Liver (tissue), 9 donors: ENCODE results near the gene SUN3. TPM values are rescaled to one million over a fixed set of nuclear protein-coding genes. Genes with fewer than 3 reads are reported as not detected.

Experiments used
- DNase-seq: peaks from one replicate; pipeline ENCODE4 v3.0.0-alpha.2; 2017; ENCODE audit warnings: low spot score
- H3K27ac ChIP-seq, 2 donors: one replicate each; pipeline ENCODE4 v1.7.0; 2013; ENCODE audit warnings: inconsistent platforms in 2 of 2, low read length in 2 of 2, control low read depth in 1 of 2, low read depth in 1 of 2, mild to moderate bottlenecking in 1 of 2
- H3K27me3 ChIP-seq, 4 donors: one replicate each; pipeline versions ENCODE4 v1.6.1 to v1.7.0; 2013; ENCODE audit warnings: low read length in 3 of 4, inconsistent platforms in 1 of 4, mild to moderate bottlenecking in 1 of 4, moderate library complexity in 1 of 4; ENCODE audit not compliant: control insufficient read depth in 4 of 4, insufficient read depth in 4 of 4
- H3K36me3 ChIP-seq, 4 donors: one replicate each; pipeline versions ENCODE4 v1.6.1 to v1.7.0; 2013; ENCODE audit warnings: low read length in 3 of 4, mild to moderate bottlenecking in 3 of 4, low read depth in 1 of 4, moderate library complexity in 1 of 4; ENCODE audit not compliant: control insufficient read depth in 4 of 4, insufficient read depth in 3 of 4
- H3K4me1 ChIP-seq, 4 donors: one replicate each; pipeline versions ENCODE4 v1.6.1 to v1.7.0; 2013; ENCODE audit warnings: low read length in 3 of 4, mild to moderate bottlenecking in 3 of 4, moderate library complexity in 1 of 4; ENCODE audit not compliant: control insufficient read depth in 4 of 4, insufficient read depth in 4 of 4
- H3K4me3 ChIP-seq, 3 donors: one replicate each; pipeline versions ENCODE4 v1.6.1 to v1.7.0; 2013; ENCODE audit warnings: low read length in 3 of 3, control low read depth in 1 of 3, low read depth in 1 of 3, mild to moderate bottlenecking in 1 of 3
- H3K9ac ChIP-seq, 2 donors: one replicate each; pipeline ENCODE4 v1.7.0; 2013; ENCODE audit warnings: low read length in 2 of 2, mild to moderate bottlenecking in 2 of 2, moderate library complexity in 2 of 2, control low read depth in 1 of 2, low read depth in 1 of 2
- H3K9me3 ChIP-seq, 4 donors: one replicate each; pipeline versions ENCODE4 v1.6.1 to v1.7.0; 2013; ENCODE audit warnings: low read length in 3 of 4; ENCODE audit not compliant: control insufficient read depth in 4 of 4
- ATF3 ChIP-seq: IDR thresholded peaks from 2 replicates; pipeline ENCODE4 v1.6.1; 2016; ENCODE audit warnings: antibody characterized with exemption
- CTCF ChIP-seq: fragments of 150-350 bp; IDR thresholded peaks from 2 replicates; pipeline ENCODE4 v1.5.1; 2017; ENCODE audit warnings: improper control_type of control experiment, low read depth, low read length; ENCODE audit not compliant: missing input control
- EGR1 ChIP-seq, 2 donors: IDR thresholded peaks; 2 replicates each; pipeline ENCODE4 v1.6.1; 2016 to 2018; ENCODE audit warnings: antibody characterized with exemption in 2 of 2, low read depth in 2 of 2
- FOXA1 ChIP-seq: IDR thresholded peaks from 2 replicates; pipeline ENCODE4 v1.6.1; 2016; ENCODE audit warnings: antibody characterized with exemption
- FOXA2 ChIP-seq: IDR thresholded peaks from 2 replicates; pipeline ENCODE4 v1.6.1; 2016; ENCODE audit warnings: antibody characterized with exemption
- GABPA ChIP-seq, 2 donors: IDR thresholded peaks in 1 of 2; conservative IDR thresholded peaks in 1 of 2; 2 replicates each; pipeline ENCODE4 v1.6.1; 2016; ENCODE audit warnings: antibody characterized with exemption in 2 of 2, mild to moderate bottlenecking in 1 of 2, moderate library complexity in 1 of 2
- HNF4A ChIP-seq, 2 donors: conservative IDR thresholded peaks; 2 replicates each; pipeline ENCODE4 v1.6.1; 2016; ENCODE audit warnings: antibody characterized with exemption in 2 of 2, mild to moderate bottlenecking in 2 of 2
- HNF4G ChIP-seq: IDR thresholded peaks from 2 replicates; pipeline ENCODE4 v1.6.1; 2016; ENCODE audit warnings: antibody characterized with exemption
- JUND ChIP-seq, 2 donors: IDR thresholded peaks; 2 replicates each; pipeline ENCODE4 v1.6.1; 2016; ENCODE audit warnings: antibody characterized with exemption in 2 of 2
- MAX ChIP-seq: IDR thresholded peaks from 2 replicates; pipeline ENCODE4 v1.6.1; 2016; ENCODE audit warnings: antibody characterized with exemption
- NR2F2 ChIP-seq: IDR thresholded peaks from 2 replicates; pipeline ENCODE4 v1.6.1; 2016; ENCODE audit warnings: antibody characterized with exemption
- RAD21 ChIP-seq, 2 donors: IDR thresholded peaks; 2 replicates each; pipeline ENCODE4 v1.6.1; 2016; ENCODE audit warnings: antibody characterized with exemption in 2 of 2, mild to moderate bottlenecking in 2 of 2
- RXRA ChIP-seq, 2 donors: IDR thresholded peaks; 2 replicates each; pipeline ENCODE4 v1.6.1; 2017 to 2018; ENCODE audit warnings: antibody characterized with exemption in 2 of 2, mild to moderate bottlenecking in 1 of 2
- SP1 ChIP-seq: IDR thresholded peaks from 2 replicates; pipeline ENCODE4 v1.6.1; 2018; ENCODE audit warnings: antibody characterized with exemption, mild to moderate bottlenecking
- TAF1 ChIP-seq: conservative IDR thresholded peaks from 2 replicates; pipeline ENCODE4 v1.6.1; 2016; ENCODE audit warnings: antibody characterized with exemption, mild to moderate bottlenecking
- ZBTB33 ChIP-seq: IDR thresholded peaks from 2 replicates; pipeline ENCODE4 v1.6.1; 2016; ENCODE audit warnings: antibody characterized with exemption
- WGBS: extraction: QIAGEN DNeasy Blood & Tissue Kit; methylation state at CpG from one replicate; pipeline ENCODE4 v1.1.7; 2013; 5-methylcytosine and 5-hydroxymethylcytosine counted together
- polyA plus RNA-seq, 2 donors: library from polyadenylated mRNA; stranded (reverse) in 1 of 2; unstranded in 1 of 2; fragments of 200-250 nt in 1 of 2; fragments of >200 nt in 1 of 2; fragmentation: Nextera tagmentation in 1 of 2; extraction: Ambion mirVana in 1 of 2; gene quantifications; one replicate each; pipeline versions ENCODE4 v1.2.1 to v1.2.3, GENCODE V29; 2013 to 2015
- total RNA-seq, 2 donors: library from RNA; depleted of rRNA; stranded (reverse); fragments of >200 nt; gene quantifications; one replicate each; pipeline ENCODE4 v1.2.3, GENCODE V29; 2014
- donor health status: healthy.
- donor health status: healthy.
- donor health status: healthy.
- donor health status: healthy.
- donor health status: healthy.

The SUN3 gene
- total and polyA plus RNA-seq, 4 donors, result not detected

- H3K27ac ChIP-seq, result peak overlapping the region; percentile 74 to 93
These were observed 50.1 kb downstream of the SUN3 start for GRCh38 chr7:47978790-47979144.

GRCh38 chr7:47973739-47974138, 55.2 kb downstream of the SUN3 start:
- DNase-seq, result no peak
- Histone ChIP-seq H3K27me3 (no peaks in the 10 kb centered on the region), H3K9ac (no peak overlapping the region), H3K27ac (no peak overlapping the region), H3K36me3 (peaks cover 18 to 47% (median 41%) of the 10 kb centered on the region in 4 donors), H3K4me1 (peaks cover 1 to 19% (median 15%) of the 10 kb centered on the region in 4 donors), H3K4me3 (no peak overlapping the region), H3K9me3 (no peaks in the 10 kb centered on the region)
- TF ChIP-seq ATF3, result no peak
- no peak for TF ChIP-seq FOXA2
- no peak for TF ChIP-seq MAX
- TF ChIP-seq GABPA (IDR thresholded peaks at IDR 0.05 in 1 of 2, conservative IDR thresholded peaks at IDR 0.05 in 1 of 2), result no peak
- TF ChIP-seq HNF4A (conservative IDR thresholded peaks at IDR 0.05), result no peak
- TF ChIP-seq ZBTB33, result no peak
- TF ChIP-seq FOXA1, result no peak
- WGBS, result 91% methylated on average over 1 of the region's 1 CpG

More at GRCh38 chr7:47978790-47979144, 50.1 kb downstream of the SUN3 start:
- Histone ChIP-seq H3K27me3 (no peaks in the 10 kb centered on the region), H3K9me3 (no peaks in the 10 kb centered on the region), H3K4me3 (peak overlapping the region; percentile 87 to 93 (median 90)), H3K4me1 (peaks cover 0 to 25% (median 16%) of the 10 kb centered on the region in 4 donors), H3K36me3 (peaks cover 14 to 37% (median 28%) of the 10 kb centered on the region in 4 donors), H3K9ac (peak overlapping the region; percentile 70 to 71)
- WGBS, result 16% methylated on average over 4 of the region's 4 CpGs
- DNase-seq, result no peak
- TF ChIP-seq ZBTB33 (no peak), NR2F2 (no peak), HNF4G (no peak), FOXA2 (no peak), TAF1 (no peak), EGR1 (IDR thresholded peaks at IDR 0.05; ENCODE audit: low read depth in 2 of 2) (no peak), SP1 (no peak), RAD21 (IDR thresholded peaks at IDR 0.05) (no peak), RXRA (IDR thresholded peaks at IDR 0.05) (no peak), FOXA1 (no peak), JUND (IDR thresholded peaks at IDR 0.05) (no peak), GABPA (IDR thresholded peaks at IDR 0.05 in 1 of 2, conservative IDR thresholded peaks at IDR 0.05 in 1 of 2) (no peak), MAX (no peak), ATF3 (no peak), CTCF (no peak)
